GM21367 (cell line): Measurements from ENCODE around the gene SLC17A4.

Experiments
- ATAC-seq: cut with Tn5 transposase; IDR thresholded peaks from one replicate; pipeline ENCODE4 v1.9.1; 2021; ENCODE audit not compliant: unreplicated experiment

The SLC17A4 gene

DNA sequence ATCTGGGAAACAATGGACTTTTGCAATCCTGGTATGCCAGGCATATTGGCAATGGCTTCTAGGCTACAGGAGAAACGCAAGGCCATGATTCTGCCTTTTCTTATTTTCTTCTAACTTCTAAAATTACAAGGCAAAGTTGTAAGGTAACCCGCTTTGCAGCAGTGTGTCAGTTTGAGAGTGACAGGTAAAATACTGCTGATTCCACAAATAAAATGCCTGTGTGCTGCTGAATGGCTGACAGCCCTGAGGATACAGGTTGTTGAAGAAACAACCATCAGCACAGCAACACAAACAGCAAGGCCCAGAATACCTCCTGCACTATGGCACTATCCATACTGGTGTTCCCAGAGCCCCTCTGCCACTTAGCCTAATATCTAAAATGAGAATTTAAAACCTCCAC lies 40.2 kb downstream of the SLC17A4 start:
- no peak for ATAC-seq

DNA sequence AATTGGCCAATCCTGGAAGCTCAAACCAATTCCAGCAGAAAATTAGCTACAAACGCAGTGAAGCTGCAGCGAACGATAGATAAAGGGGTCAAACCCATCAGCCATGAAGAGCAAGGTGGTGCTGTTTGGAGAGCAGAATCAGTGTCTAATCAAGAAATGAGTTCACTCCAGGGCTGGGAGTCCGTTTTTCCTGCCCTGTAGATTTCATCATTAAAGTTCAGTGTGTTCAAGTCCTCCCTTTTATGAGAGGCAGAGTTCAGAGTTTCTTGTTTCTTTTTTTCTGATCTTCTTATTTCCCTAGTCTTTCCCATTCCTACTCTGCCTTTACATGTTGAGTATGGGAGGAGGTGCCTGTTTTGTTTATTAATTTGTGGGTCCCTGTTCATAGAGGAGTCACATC lies 46.9 kb downstream of the SLC17A4 start:
- ATAC-seq, result no peak

DNA sequence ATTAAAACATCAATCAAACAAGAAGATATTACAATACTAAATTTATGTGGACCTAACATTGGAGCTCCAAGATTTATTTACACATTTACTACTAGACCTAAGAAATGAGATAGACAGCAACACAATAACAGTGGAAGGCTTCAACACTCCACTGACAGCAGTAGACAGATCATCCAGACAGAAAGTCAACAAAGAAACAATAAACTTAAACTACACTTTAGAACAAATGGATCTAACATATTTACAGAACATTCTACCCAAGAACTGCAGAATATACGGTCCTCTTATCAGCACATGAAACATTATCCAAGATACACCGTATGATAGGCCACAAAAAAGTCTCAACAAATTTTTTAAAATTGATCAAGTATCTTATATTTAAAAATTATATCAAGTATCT lies 50.3 kb downstream of the SLC17A4 start:
- ATAC-seq, result no peak

DNA sequence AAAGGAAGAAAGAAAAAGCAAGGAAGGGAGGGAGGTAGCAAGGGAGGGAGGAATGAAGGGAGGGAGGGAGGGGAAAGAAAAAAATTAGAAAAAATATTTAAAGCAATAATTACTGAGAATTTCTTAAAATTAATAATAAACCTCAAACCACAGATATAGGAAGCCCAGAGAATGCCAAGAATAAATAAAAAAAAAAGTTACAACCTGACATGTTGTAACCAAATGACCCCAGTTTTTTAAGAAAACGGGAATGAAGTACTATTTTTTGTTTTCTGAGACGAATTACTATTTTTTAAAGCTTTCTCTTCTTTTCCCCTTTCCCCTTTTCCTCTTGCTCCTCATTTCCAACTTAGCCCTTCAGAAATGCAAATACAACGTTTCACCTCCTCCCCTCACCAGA lies 60.7 kb downstream of the SLC17A4 start:
- ATAC-seq, result no peak

DNA sequence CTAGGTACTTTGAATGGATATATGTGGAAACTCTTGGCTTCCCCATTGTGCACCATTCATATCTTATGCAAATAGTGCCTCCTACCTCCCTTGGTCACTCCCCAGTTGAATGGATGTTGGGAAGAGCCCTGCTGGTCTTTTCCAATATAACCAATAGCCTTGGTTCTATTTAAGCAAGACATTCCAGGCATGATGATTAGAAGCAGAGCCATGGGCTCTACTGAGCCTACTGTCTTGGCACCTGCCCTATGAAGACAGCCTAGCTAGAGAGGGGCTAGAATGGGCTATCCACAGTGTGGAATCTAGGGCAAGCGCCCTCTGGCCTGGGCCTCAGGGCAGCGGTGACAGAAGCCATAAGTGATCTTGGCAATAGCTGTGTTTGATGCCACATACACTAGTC lies 61.7 kb downstream of the SLC17A4 start:
- ATAC-seq, result no peak

DNA sequence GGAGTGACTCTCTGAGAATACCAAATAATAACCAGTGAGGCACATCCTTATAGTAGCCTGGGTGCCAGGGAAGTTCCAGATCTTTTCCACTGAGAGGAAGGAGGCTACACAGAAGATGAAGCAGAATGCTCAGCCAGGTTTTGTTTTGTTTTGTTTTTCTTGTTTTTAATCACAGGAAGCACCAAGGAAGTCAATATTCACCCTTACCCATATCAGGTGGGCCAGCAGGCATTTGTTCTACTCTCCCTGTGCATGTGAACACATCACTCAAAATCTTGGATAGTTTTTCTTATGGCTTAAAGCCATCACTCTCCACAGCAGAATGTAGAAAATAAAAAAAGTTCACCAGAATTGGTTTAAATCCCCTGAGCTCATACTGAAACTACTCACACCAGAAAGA lies 66.8 kb downstream of the SLC17A4 start:
- no peak for ATAC-seq

DNA sequence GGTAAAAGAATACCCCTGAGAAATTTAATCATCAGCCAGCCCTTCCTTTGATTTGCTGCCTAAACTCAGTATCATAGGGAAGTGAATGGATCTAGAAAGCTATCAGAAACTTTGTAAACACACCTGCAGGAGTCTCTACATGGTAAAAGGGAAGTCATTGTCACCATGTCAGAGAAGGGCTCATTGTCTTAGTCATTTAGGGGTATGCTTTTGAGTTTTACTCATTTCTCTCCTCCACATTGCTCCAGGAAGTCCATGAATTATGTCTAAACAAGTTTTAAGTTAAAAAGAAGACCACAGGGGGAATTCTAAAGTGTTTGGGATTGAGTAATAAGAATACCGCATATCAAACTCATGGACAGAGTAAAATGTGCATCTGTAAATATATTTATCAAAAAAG lies 74.8 kb downstream of the SLC17A4 start:
- ATAC-seq, result no peak

DNA sequence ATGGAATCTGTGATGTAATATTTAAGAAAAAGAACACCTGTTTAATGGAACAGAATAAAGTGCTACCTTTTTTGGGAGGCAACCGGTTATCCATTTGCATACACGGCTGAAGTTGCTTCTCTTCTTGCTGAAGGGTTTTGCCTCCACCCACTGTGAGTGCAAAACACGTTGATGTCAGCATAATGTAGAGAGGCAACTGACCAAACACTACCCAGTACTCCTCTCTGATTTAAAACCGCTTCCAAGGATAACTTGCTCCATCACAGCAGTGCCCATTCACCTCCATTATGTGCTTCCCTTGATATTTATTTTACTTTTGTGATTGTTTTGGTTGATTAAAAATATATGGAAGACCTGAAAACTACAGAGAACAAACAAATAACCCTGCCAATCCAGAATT lies 75.9 kb downstream of the SLC17A4 start:
- ATAC-seq, result no peak
